ENCODE measurements around the gene ARHGAP22.

ARHGAP22 gene

DNA sequence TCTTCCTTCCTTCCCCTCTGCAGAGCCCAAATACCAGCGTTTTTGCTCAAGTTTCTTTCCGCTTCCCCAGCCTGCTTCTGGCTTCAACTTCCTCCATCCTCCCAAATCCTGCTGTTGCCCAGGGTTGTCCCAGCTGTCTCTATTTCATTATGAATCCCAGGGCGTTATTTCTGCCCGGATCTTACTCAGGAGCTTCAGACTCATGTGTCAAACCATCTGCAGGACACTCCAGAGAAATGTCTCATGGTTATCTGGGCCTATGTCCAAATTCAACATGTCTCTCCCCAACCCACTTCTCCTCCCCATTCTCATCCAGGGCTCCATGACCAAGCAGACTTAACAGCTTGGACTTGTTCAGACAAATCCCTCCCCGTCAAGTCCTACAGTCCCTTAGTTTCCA lies 15.6 kb downstream of the ARHGAP22 start:
- no peak for DNase-seq (ENCODE audit: low read depth in 2 of 2, low spot score in 1 of 2)

DNA sequence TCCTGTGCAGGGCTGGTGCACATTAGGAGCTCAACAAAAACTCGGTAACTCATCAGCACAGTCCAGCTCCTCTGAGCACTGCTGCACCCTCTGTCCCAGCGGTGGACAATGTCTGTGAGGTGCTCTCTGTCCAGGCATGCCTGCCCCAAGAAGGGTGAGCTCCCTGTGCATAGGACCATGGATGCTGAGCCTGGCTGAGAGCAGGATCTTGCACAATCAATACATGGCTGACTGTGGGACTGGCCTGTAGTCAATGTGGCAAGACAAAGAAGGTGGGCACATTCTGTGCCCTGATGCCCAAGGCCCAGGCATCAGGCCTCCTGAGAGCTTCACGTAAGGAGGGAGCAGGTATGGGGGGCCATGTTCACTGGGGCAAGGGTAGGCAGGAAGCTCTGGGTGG lies 17.1 kb downstream of the ARHGAP22 start:
- DNase-seq (ENCODE audit: low read depth in 2 of 2, low spot score in 1 of 2), result no peak

DNA sequence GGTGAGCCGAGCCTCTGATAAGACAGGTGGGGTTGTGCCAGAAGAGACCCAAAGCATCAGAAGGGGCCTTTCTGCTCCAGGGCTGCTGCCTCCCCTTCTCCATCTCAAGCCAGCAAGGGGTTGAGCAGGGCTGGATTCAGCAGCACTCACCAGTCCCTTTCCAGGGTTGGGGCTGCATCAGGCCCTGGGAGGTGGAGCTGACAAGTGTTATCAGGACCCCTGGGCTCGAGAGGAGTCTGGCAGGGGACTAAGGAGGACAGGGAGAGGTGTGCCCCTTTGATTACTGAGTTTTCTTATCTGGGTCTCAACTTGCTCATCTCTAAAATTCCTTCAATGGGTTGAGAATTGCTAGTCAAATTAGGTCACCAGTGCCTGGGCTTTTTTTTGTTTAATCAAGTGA lies 17.8 kb downstream of the ARHGAP22 start:
- DNase-seq (ENCODE audit: low read depth in 2 of 2, low spot score in 1 of 2), result no peak

DNA sequence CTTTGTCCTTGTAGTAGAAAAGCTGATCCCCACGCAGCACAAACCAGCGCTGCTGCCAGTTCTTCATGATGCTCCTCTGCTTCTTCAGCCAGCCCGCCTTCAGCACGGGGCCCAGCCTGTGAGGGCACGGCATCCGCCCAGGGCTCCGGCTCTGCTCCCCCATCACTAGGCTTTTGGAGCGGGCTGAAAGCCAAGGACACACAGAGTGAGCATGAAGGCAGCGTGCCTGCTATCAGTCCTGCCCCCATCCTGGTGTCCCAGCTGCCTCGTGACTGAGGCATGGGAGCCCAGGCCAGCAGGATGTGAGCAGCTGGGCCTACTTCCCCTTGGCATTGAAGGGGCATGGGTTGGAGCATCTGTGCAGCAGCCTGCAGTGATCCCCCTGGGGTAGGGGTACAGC lies 21.9 kb downstream of the ARHGAP22 start:
- no peak for DNase-seq (ENCODE audit: low read depth in 2 of 2, low spot score in 1 of 2)

DNA sequence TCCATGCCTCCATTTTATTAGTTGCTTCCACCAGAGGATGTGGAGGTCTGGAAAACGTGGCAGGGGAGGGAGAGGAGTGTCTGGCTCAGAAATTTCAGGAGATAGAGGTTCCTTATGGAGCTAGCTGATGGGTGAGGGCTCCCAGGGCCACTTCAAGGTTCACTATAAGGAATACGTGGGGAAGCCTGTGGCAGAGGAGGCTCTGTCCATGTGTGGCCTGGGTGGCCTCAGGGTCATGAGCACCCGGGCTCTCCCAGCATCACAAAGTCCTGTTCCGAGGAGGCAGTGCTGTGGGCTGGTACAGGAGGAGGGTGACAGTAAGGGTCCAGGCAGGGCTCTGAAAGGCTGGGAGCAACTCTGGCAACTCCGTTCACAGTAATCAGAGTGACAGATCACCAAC lies 24.6 kb downstream of the ARHGAP22 start:
- DNase-seq (ENCODE audit: low read depth in 2 of 2, low spot score in 1 of 2), result no peak

DNA sequence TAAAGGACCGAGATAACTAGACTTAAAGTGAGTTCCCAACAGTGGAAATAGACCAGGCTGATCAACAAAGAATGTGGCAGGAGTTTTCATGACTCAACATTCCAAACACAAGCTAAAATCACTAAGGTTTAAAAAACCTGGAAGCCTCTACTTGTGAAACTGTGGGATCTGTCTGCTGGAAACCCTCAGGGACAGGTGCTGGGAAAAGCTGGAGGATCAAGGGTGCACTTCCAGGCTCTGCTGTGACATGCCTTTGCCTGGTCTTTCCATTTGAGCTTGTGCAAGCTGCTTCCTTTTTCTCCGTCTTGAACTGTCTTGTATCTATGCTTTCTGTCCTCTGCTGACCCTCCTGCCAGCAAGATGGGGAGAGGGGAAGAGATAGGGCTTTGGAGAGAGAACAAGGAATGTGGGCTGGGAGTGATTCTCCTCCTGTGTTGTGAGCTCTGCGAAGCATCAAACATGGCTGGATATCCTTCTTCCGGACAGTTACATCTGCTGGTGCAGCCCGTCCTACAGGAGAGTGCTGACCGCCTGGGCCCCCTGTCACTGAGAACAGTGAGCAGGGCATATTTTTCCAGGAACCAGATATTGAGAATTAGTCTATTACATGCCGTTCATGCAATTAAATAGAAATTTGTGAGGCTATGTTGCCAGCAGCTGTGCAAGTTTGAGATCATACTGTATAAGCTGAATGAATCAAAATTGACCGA lies 25.5 kb downstream of the ARHGAP22 start:
- no peak for DNase-seq (ENCODE audit: low read depth in 2 of 2, low spot score in 1 of 2)

DNA sequence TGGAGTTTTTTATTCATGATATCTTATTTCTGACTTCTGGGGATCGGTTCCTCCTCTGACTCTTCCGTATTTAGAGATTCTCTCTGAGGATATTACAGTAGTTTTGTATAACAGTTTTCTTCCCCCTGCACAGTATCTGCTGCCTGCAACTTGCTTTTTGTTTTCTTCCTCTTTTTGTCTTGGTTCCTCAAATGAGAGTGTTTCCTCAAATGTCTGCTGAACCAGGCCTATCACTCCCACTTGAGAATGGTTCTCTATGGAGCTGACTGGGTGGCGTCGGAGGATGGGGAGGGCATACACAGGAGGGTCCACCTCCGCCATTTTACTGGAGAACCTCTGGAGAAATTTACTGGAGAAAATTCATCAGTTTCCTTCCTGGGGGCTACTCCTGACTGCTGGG lies 27.7 kb downstream of the ARHGAP22 start:
- DNase-seq (ENCODE audit: low read depth in 2 of 2, low spot score in 1 of 2), result no peak

DNA sequence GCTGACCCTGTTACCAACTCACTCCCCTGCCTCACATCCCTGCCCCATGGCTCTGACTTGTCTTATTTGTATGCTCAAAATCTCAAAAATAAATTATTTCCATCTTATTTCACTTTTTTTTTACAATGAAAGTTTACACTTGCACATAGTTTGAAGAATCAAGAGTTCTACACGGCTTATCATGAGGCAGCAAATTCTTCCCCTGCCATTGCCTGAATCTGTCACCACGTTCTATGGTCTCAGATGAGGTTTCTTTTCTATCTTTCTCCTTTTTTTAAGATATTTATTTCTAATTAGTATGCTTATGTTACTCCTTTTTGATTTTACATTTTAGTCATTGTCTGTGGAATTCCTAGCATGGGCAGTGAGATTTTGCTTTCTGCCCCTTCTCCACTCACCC lies 28.4 kb downstream of the ARHGAP22 start:
- DNase-seq (ENCODE audit: low read depth in 2 of 2, low spot score in 1 of 2), result no peak

DNA sequence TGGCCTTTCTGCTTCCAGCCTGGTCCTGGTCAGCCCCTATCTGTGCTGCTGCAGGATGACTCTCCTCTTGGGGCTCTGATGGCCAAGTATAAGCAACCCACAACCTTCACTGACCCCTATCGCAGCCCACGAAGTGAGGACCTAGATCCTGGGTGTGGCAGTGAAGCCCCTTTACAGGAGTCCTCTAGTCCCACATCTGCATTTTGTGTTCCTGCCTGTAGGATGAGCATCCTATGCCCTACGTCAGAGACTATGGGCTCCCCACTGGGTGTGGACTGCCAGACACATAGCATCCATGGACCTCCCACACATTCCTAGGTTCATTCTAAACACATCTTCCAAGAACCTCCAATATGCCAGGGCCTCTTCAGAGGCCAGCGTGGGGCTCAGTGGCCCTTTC lies 29.0 kb downstream of the ARHGAP22 start:
- no peak for DNase-seq (ENCODE audit: low read depth in 2 of 2, low spot score in 1 of 2)

DNA sequence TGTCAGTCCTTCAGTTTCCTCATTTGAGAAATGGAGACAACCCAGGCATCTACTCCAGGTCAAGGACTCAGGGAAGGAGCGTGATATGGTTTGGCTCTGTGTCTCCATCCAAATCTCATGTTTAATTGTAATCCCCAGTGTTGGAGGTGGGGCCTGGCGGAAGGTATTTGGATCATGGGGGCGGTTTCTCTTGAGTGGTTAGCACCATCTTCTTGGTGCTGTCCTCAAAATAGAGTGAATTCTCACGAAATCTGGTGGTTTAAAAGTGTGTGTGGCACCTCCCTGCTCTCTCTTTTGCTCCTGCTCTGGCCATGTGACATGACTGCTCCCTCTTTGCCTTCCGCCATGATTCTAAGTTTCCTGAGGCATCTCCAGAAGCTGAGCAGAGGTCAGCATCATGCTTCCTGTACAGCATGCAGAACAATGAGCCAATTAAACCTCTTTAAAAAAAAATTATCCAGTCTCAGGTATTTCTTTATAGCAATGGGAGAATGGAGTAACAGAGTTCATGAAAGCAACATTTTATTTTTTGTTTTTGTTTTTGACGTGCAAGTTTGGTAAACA lies 30.0 kb downstream of the ARHGAP22 start:
- no peak for DNase-seq (ENCODE audit: low read depth in 2 of 2, low spot score in 1 of 2)

DNA sequence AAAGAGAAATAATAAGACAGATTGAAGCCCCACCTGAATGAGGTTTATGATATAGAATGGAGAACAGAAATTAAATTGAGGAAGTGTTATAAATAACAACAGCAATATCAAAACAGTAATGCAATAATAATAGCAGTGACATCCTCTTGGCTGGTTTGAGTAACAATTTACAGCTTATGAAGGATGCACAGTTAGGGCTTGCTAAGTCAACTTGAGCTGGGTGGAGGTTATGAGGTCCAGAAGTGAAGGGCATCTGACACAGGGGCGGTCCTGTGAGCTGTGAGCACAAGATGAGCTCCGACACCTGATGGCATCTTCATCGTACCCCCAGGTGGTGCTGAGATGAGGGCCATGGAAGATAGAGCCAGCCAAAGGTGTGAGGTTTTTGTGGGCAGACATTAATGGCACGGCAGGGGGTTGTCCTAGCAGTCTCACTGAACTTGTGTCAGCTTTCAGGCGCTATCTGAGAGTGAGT lies 30.5 kb downstream of the ARHGAP22 start:
- no peak for DNase-seq (ENCODE audit: low read depth in 2 of 2, low spot score in 1 of 2)

DNA sequence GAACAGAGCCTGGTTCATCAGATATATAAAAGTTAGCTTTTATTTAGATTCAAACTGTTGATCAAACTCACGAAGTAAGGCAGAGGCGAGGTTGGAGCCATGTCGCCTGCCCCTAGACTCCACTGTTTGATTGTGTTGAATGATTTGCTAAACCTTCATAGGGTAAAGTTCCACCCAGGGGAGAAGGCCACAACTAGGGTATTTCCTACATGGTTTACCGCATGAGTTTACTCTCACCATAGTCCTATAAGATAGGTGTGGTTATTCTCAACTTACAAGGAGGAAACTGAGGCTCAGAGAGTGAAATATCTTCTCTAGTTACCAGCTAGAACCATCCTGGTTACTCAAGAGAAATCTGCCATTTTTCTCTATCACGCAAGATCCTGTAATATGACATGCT lies 31.8 kb downstream of the ARHGAP22 start:
- DNase-seq (ENCODE audit: low read depth in 2 of 2, low spot score in 1 of 2), result no peak

DNA sequence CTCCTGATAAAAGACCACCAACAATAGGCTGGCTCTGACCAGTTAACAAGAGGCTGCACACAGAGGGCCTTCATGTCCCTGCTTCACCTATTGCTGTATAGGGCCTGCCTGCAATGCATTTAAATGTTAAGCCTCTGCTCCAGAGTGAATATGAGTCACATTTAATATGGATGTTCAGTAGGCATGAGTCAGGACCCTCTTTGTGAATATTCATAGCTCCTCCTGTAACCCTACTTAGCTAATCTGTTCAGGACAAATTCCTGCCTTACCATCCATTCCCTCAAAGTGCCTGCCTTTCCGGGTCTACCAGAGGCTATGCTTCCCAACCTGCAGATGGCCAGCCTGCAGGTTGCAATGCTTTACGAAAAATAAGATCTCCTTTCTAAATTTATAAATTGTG lies 32.5 kb downstream of the ARHGAP22 start:
- no peak for DNase-seq (ENCODE audit: low read depth in 2 of 2, low spot score in 1 of 2)

DNA sequence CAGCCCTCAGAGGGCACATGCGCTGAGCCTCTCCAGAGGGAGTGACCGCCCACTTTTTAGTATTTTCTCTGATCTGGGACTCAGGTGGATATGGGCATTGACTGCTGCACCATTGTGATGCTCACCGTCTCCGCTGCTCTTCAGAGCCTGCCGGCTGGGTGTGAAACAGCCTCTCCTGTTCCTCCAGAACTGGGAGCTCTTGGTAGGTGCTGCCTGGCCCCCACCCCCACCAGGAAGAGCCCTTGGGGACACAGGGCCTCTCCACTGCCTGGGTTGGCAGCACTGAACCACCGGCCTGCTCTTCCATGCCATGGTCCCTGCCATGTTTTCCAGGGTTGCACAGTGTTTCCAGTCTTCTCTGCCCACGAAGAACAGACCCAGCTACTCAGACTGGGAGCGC lies 36.3 kb downstream of the ARHGAP22 start:
- DNase-seq (ENCODE audit: low read depth in 2 of 2, low spot score in 1 of 2), result no peak

DNA sequence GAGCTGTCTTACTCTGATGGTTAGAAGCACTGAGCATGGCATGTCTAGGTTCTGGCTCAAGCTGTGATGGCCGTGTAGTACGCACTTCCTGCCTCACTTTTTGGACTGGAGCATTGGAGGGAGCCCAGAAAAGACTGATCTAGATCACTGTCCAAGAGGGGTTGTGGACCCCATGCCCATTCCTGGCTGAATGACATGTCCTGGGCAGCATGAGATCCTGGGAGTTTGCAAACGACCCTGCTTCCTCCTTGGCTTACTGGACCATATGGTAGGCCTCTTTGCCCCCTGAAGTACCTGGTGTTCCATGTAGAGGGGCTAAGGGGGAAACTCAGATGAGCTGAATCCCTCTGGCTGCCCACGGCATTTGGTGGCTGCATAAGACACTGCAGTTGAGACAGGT lies 36.7 kb downstream of the ARHGAP22 start:
- no peak for DNase-seq (ENCODE audit: low read depth in 2 of 2, low spot score in 1 of 2)

DNA sequence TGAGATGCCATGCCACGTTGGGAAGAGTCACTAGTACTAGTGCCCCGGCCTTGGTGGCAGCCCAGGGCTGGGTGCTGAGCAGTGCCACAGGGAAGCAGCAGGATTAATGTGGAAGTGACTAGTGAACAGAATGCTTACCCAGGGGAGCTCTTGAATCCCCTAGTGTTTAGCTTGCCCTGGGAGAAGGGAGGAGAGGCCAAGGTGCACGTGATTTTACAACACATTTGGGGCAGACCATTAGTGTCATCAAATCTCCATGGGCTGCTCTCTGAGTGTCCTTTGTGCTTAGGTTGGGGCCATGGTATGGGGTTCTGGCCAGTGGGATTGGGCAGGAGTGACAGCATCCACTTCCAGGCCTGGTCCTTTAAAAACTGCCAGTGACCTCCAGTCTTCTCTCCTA lies 37.5 kb downstream of the ARHGAP22 start:
- DNase-seq (ENCODE audit: low read depth in 2 of 2, low spot score in 1 of 2), result no peak

DNA sequence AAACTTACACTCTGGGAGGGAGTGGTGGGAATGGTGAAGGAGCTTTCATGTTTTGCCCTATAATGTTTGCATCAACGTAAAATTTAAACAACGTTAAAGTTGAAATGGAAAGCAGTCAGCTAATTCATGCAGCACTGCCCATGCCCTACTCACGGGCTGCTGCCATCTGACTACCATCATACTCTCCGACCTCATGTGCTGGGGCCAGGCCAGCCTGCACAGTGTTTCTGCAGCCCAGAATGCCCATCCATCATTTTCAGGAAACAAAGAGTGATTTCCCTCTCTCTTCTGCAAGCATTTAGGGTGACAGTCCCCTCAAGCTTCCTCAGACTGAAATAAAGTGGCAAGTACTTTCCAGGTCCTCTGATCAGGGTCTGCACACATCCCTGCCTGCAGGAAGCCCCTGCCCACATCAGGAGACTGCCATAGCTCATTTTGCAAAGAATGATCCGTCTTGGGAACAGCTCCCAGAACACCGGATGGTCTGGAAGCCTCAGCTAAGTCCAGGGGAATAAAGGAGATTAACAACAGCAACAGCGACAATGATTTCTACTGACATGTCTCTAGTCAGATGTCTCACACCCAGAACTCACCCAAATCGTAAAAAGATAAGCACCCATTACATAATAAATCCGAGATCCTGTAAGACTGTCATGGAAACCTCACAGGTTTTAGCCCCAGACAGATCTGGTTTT lies 40.3 kb downstream of the ARHGAP22 start:
- DNase-seq (ENCODE audit: low read depth in 2 of 2, low spot score in 1 of 2), result no peak

DNA sequence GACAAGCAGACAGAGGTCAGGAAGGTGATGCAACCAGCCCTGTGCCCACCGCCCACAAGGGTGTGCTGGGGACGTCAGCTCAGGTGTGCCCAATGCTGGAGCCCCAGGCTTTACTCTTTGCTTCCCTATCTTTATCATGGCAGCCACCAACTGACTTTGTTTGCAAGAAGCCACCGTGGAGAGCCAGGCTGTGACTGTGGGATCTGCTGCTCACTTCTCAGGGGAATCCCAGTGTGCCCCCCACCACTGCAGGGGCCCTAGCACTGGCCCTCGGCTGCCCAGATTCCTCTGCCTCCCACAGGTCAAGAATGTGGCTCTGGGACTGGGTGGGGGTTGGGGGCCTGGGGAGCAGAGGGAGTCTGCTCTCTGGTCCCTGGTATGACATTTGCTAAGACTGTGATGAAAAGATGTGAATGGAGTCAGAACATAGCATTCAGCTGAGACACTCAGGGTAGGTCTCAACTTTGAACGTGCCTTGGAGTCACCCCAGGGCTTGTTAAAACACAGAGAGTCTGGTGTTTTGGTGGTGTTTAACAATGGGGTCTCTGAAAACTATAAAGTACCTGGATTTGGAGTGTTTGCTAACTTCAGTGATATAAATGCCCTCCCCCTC lies 47.3 kb downstream of the ARHGAP22 start:
- no peak for DNase-seq (ENCODE audit: low read depth in 2 of 2, low spot score in 1 of 2)

DNA sequence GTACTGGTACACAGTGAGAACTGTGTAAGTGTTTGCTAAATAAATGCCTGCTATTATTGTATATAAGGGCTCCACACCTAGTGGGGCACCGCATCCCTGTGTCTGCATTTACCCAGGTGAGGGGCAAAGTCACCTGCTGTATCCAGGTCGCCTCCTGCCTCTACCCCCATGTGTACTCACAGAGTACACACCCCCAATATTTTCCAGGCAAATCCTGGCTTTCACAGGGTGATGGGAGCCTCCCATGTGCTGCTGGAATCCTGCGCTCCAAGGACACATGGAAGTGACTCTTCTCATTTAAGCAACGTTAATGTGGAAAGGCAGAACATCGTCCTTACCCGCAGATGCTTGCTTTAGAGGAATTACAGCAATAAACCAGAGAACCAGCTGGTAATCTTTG lies 48.2 kb downstream of the ARHGAP22 start:
- DNase-seq (ENCODE audit: low read depth in 2 of 2, low spot score in 1 of 2), result no peak

DNA sequence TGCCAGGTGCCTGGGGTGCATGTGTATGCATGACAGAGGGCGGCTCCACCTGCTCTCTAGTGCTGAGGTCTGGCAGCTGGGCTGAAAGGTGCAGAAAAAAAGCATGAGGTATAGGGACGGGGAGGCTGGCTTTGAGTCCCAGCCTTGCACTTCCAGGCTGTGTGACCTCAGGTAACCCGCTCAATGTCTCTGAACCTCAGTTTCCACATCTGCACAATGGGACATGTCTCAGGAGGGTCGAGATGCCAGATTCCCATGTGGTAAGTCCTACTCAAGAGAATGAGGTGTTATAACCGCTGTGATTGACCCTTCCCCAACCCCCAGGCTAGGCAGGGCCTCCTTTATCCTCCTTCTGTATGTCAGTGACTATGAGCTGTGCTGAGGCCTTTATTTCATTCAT lies 48.8 kb downstream of the ARHGAP22 start:
- no peak for DNase-seq (ENCODE audit: low read depth in 2 of 2, low spot score in 1 of 2)

DNA sequence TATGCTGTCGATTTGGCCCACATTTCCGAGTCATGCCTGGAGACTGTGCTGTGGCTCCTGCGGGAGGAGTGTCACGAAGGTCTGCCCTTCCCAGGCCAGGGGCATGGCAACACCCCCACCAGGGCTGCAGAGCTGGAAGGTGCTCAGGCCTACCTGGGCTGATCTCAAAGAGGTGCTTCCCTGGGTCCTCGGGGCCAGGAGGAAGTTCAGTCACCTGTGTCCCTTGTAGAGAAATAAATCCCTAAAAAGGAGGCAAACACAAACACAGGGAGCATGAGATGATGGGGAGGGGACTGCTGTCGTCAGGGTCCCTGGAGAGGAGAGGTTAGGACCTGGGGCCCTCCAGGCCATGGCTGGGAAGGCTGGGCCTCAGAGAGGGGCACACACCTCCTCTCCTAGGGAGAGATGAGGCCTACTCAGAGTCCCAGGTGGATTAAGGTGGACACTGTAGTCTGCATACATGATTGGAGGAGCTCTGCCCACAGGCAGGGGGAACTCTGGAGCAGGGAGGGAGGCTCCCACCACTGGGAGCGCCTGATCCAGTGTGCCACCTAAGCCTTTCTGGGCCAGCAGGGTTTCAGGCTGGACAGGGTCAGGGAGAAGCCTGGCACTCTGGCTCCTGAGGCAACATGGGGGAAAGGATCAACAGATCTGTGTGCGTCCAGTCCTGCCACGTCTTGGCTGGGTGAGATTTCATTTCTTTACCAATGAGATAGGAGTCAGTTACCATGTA lies 49.4 kb downstream of the ARHGAP22 start:
- no peak for DNase-seq (ENCODE audit: low read depth in 2 of 2, low spot score in 1 of 2)

DNA sequence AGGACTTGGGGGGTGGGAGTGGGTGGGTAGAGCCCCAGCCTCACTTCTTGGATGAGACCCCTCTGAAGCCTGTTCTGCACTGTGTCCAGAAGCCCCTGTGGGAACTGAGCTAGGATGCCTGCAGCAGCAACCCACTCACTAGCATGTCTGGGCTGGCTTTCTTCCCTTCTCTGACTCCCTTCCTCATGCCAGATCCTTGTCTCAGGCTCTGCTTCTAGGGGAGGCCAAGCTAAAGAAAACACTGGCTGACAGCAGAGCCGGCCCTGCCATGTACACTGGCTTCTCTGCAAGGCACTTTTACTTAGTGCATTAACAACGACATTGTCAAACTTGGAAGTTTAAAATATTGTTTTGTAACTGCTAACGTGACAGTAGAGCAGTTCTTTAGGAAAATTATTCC lies 50.2 kb downstream of the ARHGAP22 start:
- DNase-seq (ENCODE audit: low read depth in 2 of 2, low spot score in 1 of 2), result no peak
